A673 (cell line): ENCODE data around the gene MCAT. TPM values are rescaled to one million over a fixed set of nuclear protein-coding genes. Genes with fewer than 3 reads are reported as not detected.

Experiments
- BruUV-seq: library from RNA; stranded (reverse); fragments of 400-500 nt; replicated peaks from 2 replicates; lab custom pipeline; 2021; lab: Mats Ljungman, UMichigan
- CTCF ChIA-PET: fragments of 300-600 bp; sonication (Branson Sonifier 250); formaldehyde crosslinking; loops from one replicate; lab custom pipeline; 2022; ENCODE audit warnings: antibody characterized with exemption; lab: Charles Lee
- POLR2A ChIA-PET: fragments of 300-600 bp; sonication (Branson Sonifier 250); formaldehyde crosslinking; loops from one replicate; lab custom pipeline; 2022; ENCODE audit warnings: antibody characterized with exemption; ENCODE audit not compliant: low non-redundant PET; lab: Charles Lee
- DNase-seq: peaks from one replicate; pipeline ENCODE4 v3.0.0-alpha.2; 2015; ENCODE audit warnings: low spot score
- H3K27ac ChIP-seq: fragments of 200-600 bp; sonication (generic); 2 replicates; pipeline ENCODE4 v1.5.1; 2016; ENCODE audit warnings: mixed run types, low read depth, mild to moderate bottlenecking, mixed read lengths, antibody characterized with exemption, low read length; ENCODE audit not compliant: poor library complexity, severe bottlenecking
- H3K27me3 ChIP-seq: fragments of 200-600 bp; sonication (generic); replicated peaks from 2 replicates; pipeline ENCODE4 v1.6.1; 2017; ENCODE audit warnings: mixed run types, low read depth, mild to moderate bottlenecking, mixed read lengths, antibody characterized with exemption, low read length; ENCODE audit not compliant: insufficient read depth, poor library complexity
- H3K36me3 ChIP-seq: fragments of 200-600 bp; sonication (generic); 2 replicates; pipeline ENCODE4 v1.6.1; 2016; ENCODE audit warnings: mixed run types, mild to moderate bottlenecking, mixed read lengths, antibody characterized with exemption, low read length; ENCODE audit not compliant: insufficient read depth, poor library complexity, severe bottlenecking
- H3K4me1 ChIP-seq: fragments of 200-600 bp; sonication (generic); 2 replicates; pipeline ENCODE4 v1.6.1; 2017; ENCODE audit warnings: mixed run types, mild to moderate bottlenecking, mixed read lengths, antibody characterized with exemption, low read length; ENCODE audit not compliant: insufficient read depth, poor library complexity, severe bottlenecking
- H3K4me3 ChIP-seq: fragments of 200-600 bp; sonication (generic); 2 replicates; pipeline ENCODE4 v1.5.1; 2016; ENCODE audit warnings: low read depth, mixed run types, mild to moderate bottlenecking, mixed read lengths, low read length; ENCODE audit not compliant: poor library complexity, severe bottlenecking
- H3K9me3 ChIP-seq: fragments of 200-600 bp; sonication (generic); 2 replicates; pipeline ENCODE4 v1.6.1; 2016; ENCODE audit warnings: mixed run types, low read depth, mild to moderate bottlenecking, mixed read lengths, antibody characterized with exemption, low read length; ENCODE audit not compliant: poor library complexity, severe bottlenecking
- EZH2 ChIP-seq: fragments of 200-600 bp; sonication (generic); IDR thresholded peaks from 2 replicates; pipeline ENCODE4 v1.6.1; 2017; ENCODE audit warnings: borderline replicate concordance, low read depth, mild to moderate bottlenecking, mixed read lengths, antibody characterized with exemption, low read length; ENCODE audit not compliant: poor library complexity, severe bottlenecking
- intact Hi-C: fragments of 100-400 bp; cut with micrococcal nuclease; formaldehyde crosslinking; loops from one replicate; pipeline ENCODE4 v1.10.0; 2022; ENCODE audit not compliant: unreplicated experiment
- total RNA-seq: library from RNA; stranded (reverse); gene quantifications from 2 replicates; pipeline ENCODE4 v1.2.3, GENCODE V29; 2021
- TF ChIP-seq, protein P1 (sequence below): fragments of 300-800, 200-600 bp; sonication (generic); conservative IDR thresholded peaks from 2 replicates; pipeline ENCODE4 v1.5.1; 2017; ENCODE audit warnings: low read depth, mild to moderate bottlenecking, antibody characterized with exemption, low read length, moderate library complexity, mixed read lengths

MCAT gene
- total RNA-seq, 1 experiment from 2014 or later = 32.2 TPM

DNA sequence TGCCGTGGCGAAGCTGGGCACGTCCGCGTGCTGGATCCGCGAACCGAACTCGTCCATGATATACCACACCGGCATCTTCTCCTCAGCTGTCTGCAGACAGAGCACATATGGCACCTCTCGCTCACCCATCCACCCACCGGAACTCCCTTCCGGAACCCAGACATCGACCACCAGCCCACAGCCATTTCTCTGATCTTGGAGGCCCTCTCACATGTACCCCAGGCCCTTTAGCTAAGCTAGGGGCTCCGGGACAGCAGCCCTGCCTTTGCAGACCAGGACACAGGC, 36.7 kb upstream of the MCAT start:
- Histone ChIP-seq H3K36me3 (peaks cover 60% of the 10 kb centered on the region), H3K27me3 (no peaks in the 10 kb centered on the region), H3K27ac (no peak overlapping the region), H3K9me3 (no peaks in the 10 kb centered on the region), H3K4me1 (peaks cover 4% of the 10 kb centered on the region), H3K4me3 (no peak overlapping the region)
- ChIA-PET CTCF (no interaction called here), POLR2A (no interaction called here)
- BruUV-seq = no TSS peak
- DNase-seq = no peak
- TF ChIP-seq, protein P1, sequence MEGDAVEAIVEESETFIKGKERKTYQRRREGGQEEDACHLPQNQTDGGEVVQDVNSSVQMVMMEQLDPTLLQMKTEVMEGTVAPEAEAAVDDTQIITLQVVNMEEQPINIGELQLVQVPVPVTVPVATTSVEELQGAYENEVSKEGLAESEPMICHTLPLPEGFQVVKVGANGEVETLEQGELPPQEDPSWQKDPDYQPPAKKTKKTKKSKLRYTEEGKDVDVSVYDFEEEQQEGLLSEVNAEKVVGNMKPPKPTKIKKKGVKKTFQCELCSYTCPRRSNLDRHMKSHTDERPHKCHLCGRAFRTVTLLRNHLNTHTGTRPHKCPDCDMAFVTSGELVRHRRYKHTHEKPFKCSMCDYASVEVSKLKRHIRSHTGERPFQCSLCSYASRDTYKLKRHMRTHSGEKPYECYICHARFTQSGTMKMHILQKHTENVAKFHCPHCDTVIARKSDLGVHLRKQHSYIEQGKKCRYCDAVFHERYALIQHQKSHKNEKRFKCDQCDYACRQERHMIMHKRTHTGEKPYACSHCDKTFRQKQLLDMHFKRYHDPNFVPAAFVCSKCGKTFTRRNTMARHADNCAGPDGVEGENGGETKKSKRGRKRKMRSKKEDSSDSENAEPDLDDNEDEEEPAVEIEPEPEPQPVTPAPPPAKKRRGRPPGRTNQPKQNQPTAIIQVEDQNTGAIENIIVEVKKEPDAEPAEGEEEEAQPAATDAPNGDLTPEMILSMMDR = no peak
- TF ChIP-seq EZH2 = no peak
- intact Hi-C loops = no loop called here

DNA sequence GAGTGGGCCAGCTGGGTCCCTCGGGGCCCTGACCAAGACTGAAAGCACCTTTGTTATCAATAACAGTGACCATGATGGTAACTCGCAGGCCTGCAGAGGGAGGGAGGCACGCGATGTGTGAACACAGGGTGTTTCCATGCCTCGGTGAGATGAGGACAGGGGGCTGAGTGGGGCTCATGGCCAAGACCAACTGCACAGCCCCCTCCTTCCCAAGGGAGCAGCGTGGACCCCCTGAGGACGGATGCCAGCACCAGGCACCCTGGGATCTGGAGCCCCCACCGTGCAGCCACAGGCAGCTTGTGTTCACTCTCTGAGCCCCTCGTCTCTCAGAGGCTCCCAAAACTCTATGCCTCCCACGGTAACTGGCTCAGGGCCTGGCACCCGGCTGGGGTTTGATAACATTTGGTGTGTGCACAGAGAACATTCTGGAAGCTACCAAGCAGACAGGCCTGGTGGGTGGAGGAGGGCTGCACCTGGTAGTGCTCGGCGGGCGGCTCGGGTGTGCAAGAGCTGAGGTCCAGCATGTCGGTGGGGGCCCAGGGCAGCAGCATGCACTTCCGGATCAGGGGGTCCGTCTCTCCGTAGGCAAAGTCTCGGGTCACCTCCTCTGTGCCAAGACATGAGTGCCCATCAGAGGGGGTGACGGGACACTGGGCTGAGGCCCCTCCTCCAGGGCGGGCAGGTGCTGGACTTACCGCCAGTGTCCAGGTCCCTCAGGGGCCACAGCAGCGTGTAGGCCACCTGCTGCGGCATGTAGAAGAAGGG, 36.1 kb upstream of the MCAT start:
- no peaks in the 10 kb centered on the region for H3K27me3 ChIP-seq
- intact Hi-C loops = no loop called here
- H3K9me3 ChIP-seq = no peaks in the 10 kb centered on the region
- TF ChIP-seq, protein P1 = no peak
- no peak for TF ChIP-seq EZH2
- peaks cover 65% of the 10 kb centered on the region for H3K36me3 ChIP-seq
- no peak overlapping the region for H3K27ac ChIP-seq
- no peak for DNase-seq
- ChIA-PET POLR2A (no interaction called here), CTCF (no interaction called here)
- BruUV-seq = no TSS peak
- H3K4me1 ChIP-seq = peaks cover under 1% of the 10 kb centered on the region
- no peak overlapping the region for H3K4me3 ChIP-seq

DNA sequence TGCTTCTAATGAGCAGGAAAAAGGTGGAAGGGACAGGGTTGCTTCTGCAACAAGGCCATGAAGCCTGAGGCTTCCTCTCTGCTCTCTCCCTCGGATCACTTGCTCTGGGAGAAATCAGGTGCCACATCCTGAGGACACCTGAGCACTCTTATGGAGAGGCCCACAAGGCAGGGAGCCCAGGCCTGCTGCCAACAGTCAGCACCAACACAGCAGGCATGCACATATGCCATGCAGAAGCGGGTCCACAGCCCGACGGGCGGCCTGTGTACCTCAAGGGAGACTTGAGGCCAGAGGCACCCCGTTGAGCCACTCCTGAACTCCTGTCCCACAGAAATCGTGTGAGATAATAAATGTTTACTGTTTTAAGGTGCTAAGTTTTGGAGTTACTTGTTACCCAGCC, 34.3 kb upstream of the MCAT start:
- H3K27ac ChIP-seq = no peak overlapping the region
- H3K4me1 ChIP-seq = no peaks in the 10 kb centered on the region
- intact Hi-C loops = no loop called here
- ChIA-PET POLR2A (no interaction called here), CTCF (no interaction called here)
- H3K4me3 ChIP-seq = no peak overlapping the region
- DNase-seq = no peak
- H3K27me3 ChIP-seq = no peaks in the 10 kb centered on the region
- no peak for TF ChIP-seq EZH2
- TF ChIP-seq, protein P1 = no peak
- H3K9me3 ChIP-seq = no peaks in the 10 kb centered on the region
- peaks cover 69% of the 10 kb centered on the region for H3K36me3 ChIP-seq
- no TSS peak for BruUV-seq
